Cerebellar nuclear complex (tissue), 1 donor: ENCODE measurements around the gene GNAI3.
"Not testable (repeated sequence)": the region's sequence is repeated elsewhere in the genome, so short reads cannot be mapped to it uniquely, and the experiment has no call there.

Source experiments
- DNase-seq, 2 experiments: peaks; one replicate each; lab custom pipeline; 2025; lab: John Stamatoyannopoulos, UW

The GNAI3 gene

DNA sequence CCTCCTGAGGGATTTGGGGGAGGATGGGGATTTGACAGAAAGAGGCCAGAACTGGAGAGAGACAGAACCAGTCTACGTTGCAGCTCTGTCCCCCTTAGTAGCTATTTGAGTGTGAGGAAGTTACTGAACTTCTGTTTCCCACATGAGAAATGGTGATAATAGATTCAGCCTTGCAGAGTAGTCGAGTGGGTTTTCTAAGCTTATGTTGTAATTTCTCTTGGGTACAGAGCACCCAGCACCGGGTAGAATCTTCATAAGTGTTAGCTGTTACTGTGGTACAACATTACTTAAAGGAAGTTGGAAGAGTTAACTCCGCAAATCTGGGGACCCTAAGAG is 112.2 kb downstream of the GNAI3 start:
- DNase-seq = not testable (repeated sequence)

DNA sequence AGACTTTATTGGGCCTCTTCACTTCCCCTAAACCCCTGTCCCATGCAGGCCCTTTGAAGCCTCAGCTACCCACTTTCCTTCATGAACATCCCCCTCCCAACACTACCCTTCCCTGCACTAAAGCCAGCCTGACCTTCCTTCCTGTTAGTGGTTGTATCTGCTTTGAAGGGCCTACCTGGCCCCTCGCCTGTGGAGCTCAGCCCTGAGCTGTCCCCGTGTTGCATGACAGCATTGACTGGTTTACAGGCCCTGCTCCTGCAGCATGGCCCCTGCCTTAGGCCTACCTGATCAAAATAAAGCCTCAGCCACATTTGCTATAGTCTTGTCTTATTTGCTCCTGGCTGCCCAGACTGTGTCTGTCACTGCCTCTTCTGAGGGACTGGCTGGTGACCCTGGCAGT is 113.0 kb downstream of the GNAI3 start:
- no peak for DNase-seq

DNA sequence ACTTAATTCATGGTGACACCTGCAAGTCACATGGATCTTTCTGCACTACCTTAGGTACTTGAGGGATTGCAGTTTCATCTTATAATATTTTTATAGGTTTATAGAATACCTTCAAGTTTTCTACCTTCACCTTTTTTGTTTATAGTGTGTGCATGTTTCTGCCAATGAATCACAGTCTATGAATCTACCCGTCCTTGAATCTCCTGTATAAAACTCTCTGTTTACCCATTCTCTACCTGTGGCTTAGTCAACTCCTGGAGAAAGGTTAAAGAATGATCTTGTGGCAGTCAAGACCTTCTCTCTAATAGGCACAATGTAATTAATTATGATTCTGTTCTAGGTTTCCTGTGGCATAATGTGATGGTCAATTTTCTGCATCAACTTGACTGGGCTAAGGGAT is 116.3 kb downstream of the GNAI3 start:
- no peak for DNase-seq

DNA sequence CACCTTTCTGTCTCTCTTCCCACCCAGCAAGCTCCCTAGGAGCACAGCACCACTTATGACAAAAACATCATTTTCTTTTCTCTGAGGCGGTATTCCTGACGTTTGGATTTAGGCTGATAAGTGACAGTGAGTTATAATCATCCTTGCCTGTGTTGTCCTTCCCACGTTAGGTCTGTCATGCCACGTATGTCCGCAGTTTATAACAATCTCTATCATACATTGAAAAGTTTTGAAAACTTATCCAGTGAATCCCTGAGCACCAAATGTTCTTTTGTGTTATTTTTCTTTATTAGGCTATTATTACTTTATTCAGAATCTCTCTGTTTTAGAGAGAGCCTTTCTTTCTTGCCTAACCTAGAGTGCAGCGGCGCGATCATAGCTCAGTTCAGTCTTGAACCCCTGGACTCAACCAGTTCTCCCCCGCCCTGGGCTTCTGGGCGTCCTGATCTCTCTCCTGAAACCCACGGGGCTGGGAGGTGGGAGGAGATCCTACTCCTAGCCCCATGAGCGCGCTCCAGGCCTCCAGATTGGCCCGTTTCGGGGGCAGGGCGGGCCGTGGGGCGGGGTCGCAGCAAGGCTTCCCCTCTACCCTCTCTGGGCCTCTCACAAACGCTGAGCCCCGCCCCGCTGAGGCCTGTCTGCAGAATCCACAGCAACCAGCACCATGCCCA is 119.2 kb downstream of the GNAI3 start, which contains the start of gene GSTM2:
GSTM2 (plus strand) TSS at position 606 of the 671 bp plus-strand sequence; CDS start at position 665, 59 bp downstream.
- DNase-seq = no peak
